H1 (cell line): ENCODE results near the gene FARS2.

Experiments
- ATF3 ChIP-seq: IDR thresholded peaks from 2 replicates; pipeline ENCODE4 v1.6.1; 2011; ENCODE audit warnings: low read depth, mild to moderate bottlenecking, low read length; ENCODE audit not compliant: insufficient read depth
- CTCF ChIP-seq, 3 experiments: IDR thresholded peaks; 1 replicate in 2 of 3; 2 replicates in 1 of 3; pipeline versions ENCODE4 v1.5.1 to v1.6.1; 2011; ENCODE audit warnings: low read length in 3 of 3, mild to moderate bottlenecking in 3 of 3, inconsistent platforms in 2 of 3, low read depth in 1 of 3, moderate library complexity in 1 of 3; ENCODE audit not compliant: insufficient read depth in 1 of 3; ENCODE audit errors: control extremely low read depth in 1 of 3
- EP300 ChIP-seq, 2 experiments: IDR thresholded peaks; 1 replicate in 1 of 2; 2 replicates in 1 of 2; pipeline ENCODE4 v1.6.1; 2011 to 2012; ENCODE audit warnings: low read depth in 2 of 2, low read length in 2 of 2, mild to moderate bottlenecking in 2 of 2, borderline replicate concordance in 1 of 2, inconsistent platforms in 1 of 2, moderate library complexity in 1 of 2
- GTF2F1 ChIP-seq: IDR thresholded peaks from 2 replicates; pipeline ENCODE4 v1.6.1; 2012; ENCODE audit warnings: low read depth, low read length, improper control_type of control experiment, borderline replicate concordance

GRCh38 chr6:5753209-5753608 is 491.9 kb downstream of the FARS2 start:
- TF ChIP-seq GTF2F1 = no peak
- no peak for TF ChIP-seq CTCF (IDR thresholded peaks at IDR 0.05; ENCODE audit: control extremely low read depth in 1 of 3, insufficient read depth in 1 of 3, low read depth in 1 of 3, low read length in 3 of 3)
- no peak for TF ChIP-seq EP300 (IDR thresholded peaks at IDR 0.05; ENCODE audit: borderline replicate concordance in 1 of 2, low read depth in 2 of 2, low read length in 2 of 2)
- no peak for TF ChIP-seq ATF3
